GM21390 (cell line): ENCODE results near the gene LITAFD.
"Not testable (repeated sequence)": the region's sequence is repeated elsewhere in the genome, so short reads cannot be mapped to it uniquely, and the experiment has no call there.

Experiments
- ATAC-seq: cut with Tn5 transposase; IDR thresholded peaks from one replicate; pipeline ENCODE4 v1.9.1; 2021; ENCODE audit not compliant: unreplicated experiment

The LITAFD gene

DNA sequence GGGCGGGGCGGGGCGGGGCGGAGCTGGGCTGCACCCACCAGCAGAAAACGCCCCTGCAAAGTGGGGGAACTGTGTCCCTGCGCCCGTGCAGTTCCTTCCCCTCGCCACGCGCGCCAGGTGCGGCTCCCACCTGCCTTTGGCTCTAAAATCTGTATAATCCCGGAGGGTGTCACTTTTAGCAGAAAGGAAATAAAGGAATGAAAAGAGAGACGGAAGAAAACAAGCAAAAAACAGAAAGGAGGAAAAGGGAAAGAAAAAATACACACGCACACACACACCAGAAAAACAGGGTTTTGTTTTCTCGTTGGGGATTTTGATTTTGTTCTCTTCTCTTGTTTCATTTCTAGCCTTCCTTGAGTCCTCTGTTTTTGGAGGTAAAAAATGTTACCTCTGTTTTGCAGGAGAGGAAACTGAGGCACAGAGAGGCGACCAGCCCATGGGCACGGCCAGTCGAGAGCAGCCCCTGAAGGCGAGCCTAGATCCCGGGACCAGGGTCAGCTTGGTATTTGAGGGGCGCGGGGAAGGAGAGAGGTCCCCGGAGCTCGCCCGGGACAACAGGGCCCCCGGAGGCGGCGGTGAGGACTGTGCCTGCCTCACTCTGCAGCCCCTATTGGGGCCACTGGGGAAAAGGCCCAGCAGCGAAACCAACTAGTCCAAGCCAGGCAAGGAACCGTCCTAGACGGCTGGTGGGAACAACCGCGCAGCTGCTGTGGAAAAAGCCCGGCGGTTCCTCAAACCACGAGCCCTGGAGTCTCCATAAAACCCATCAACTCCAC is 12.8 kb upstream of the LITAFD start:
- no peak for ATAC-seq

DNA sequence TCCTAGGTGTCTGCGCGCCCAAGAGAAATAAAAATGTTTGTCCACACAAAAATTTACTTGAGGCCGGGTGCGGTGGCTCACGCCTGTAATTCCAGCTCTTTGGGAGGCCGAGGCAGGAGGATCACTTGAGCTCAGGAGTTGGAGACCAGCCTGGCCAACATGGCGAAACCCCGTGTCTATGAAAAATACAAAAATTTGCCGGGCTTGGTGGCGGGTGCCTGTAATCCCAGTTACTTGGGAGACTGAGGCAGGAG is 12.2 kb upstream of the LITAFD start:
- ATAC-seq, result not testable (repeated sequence)

DNA sequence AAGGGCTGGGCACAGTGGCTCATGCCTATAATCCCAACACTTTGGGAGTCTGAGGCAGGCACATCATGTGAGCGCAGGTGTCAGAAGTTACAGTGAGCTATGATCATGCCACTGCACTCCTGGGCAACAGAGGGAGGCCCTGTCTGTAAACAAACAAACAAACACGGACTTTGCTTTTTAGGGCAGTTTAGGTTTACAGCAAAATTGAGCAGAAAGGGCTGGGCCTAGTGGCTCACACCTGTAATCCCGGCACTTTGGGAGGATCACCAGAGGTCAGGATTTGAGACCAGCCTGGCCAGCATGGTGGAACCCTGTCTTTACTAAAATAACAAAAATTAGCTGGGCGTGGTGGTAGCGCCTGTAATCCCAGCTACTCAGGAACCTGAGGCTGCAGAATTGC is 10.1 kb upstream of the LITAFD start:
- no peak for ATAC-seq

DNA sequence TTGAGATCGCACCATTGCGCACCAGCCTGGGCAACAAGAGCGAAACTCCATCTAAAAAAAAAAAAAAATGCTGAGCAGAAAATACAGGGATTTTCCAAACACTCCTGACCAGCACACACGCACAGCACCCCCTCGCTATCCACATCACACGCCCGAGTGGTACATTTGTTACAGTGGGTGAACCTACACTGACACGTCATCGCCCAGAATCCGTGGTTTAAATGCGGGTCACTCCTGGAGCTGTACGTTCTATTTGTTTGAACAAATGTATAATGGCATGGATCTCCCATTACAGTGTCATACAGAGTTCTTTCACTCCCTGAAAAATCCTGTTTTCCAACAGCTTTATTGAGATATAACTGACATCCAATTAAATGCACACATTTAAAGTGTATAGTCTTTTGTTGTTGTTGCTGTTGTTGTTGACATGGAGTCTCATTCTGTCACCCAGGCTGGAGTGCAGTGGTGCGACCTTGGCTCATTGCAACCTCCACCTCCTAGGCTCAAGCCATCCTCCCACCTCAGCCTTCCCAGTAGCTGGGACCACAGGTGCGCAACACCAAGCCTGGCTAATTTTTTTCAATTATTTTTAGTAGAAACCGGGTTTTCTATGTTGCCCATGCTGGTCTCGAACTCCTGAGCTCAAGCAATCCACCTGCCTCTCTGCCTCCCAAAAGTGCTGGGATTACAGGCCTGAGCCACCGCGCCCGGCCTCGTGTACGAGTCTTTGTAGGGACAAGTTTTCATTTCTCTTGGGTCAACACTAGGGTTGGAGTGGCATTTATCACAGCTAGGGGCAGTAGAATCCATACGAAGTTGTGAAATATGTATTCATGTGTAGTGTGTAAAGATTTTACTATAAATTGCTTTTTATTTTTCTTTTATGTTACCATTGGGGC is 8.9 kb upstream of the LITAFD start:
- no peak for ATAC-seq

DNA sequence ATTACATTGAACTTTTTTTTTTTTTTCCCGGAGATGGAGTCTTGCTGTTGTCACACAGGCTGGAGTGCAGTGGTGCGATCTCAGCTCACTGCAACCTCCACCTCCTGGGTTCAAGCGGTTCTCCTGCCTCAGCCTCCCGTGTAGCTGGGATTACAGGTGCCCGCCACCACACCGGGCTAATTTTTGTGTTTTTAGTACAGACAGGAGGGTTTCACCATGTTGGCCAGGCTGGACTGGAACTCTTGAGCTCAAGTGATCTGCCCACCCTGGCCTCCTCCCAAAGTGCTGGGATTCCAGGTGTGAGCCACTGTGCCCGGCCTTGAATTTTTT is 8.3 kb upstream of the LITAFD start:
- ATAC-seq, result not testable (repeated sequence)

DNA sequence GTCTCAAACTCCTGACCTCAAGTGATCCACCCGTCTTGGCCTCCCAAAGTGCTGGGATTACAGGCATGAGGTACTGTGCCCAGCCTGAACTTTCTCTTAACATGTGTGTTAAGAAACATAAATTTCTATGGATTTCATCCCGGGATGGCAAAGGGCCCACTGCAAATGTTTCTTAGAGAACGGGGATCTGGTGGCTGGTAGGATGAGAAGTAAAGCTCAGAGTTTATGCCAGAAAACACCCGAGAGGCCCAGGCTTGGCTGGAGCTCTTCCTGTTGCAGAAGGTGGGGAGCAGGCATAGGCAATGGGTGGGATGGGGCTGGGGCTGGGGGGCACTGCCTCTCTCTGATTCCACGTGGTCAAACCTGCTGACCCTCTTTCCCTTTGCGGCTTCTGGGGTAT is 7.8 kb upstream of the LITAFD start:
- no peak for ATAC-seq

DNA sequence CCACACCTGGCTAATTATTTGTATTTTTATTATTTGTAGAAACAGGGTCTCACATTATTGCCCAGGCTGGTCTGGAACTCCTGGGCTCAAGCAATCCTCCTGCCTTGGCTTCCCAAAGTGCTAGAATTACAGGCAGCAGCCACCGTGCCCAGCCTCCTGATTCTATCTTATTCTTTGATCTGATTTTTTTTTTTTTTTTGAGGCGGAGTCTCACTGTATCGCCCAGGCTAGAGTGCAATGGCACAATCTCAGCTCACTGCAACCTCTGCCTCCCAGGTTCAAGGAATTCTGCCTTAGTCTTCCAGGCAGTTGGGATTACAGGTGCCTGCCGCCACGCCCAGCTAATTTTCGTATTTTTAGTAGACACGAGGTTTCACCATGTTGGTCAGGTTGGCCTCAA is 6.8 kb upstream of the LITAFD start:
- not testable (repeated sequence) for ATAC-seq

DNA sequence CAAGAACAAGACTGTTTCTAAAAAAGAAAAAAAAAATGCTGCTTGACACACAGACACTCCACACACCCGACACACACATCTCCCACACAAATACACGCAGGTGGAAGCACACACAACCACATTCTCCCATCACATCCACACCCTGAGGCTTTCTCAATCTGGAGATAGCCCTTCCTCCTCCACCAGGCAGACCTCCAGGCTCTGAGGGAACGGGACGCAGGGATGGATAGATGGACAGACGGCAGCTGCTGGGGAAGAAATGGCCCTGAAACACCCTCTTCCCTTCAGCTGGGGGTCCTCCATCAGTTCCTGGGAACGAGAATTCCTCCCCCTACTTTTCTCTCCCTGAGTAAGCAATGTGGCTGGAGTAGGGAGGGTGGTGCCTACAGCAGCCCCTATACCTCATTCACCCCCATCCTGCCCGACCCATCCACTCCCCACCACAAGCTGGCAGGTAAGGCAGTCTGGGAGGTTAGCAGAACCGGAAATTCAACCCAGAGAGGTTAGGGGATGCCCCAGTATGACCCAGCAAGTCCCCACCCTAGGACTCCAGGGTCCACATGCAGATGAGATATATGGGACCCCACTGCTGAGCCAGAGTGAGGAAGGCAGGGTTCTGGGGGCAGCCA is 4.1 kb upstream of the LITAFD start:
- ATAC-seq, result no peak

DNA sequence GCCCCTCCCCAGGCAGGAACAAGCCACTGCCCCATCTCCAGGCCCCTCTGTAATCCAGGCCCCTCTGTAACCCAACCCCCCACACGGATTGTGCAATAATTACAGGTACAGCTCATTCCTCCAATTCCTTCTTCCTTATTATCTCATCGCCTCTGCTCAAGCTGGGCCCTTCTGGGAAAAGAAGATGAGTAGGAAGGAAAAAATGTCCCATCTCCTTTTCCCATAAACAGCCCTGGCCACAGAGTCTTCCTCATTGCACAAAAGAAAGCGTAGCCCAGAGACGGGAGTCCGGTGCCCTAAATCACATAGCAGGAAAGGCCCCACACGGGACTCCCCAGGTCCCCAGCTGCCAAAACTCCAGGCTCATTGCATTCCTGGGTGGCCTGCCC is 3.6 kb upstream of the LITAFD start:
- ATAC-seq, result no peak

DNA sequence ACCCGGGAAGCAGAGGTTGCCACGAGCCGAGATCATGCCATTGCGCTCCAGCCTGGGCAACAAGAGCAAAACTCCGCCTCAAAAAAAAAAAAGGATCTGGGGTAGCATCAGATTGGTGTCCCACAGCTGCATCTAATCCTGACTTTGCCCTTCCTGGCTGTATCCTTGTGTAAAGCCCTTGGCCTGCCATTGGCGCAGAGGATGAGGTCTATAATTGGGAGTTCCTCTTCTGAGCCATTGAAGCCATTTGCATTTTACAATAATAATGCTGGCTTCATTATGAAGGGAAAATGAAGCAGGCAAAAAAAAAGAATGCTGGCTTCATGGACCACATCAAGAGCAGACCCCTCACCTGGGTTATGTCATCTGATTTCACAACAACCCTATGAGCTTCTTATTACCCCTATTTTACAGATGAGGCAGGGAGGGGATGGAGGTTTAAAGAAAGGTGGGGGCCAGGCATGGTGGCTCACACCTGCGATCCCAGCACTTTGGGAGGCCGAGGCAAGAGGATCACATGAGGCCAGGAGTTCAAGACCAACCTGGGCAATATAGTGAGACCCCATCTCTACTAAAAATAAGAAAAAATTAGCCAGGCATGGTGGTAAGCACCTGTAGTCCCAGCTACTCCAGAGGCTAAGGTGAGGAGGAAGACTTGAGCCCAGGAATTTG is 1.2 kb upstream of the LITAFD start:
- ATAC-seq, result no peak

DNA sequence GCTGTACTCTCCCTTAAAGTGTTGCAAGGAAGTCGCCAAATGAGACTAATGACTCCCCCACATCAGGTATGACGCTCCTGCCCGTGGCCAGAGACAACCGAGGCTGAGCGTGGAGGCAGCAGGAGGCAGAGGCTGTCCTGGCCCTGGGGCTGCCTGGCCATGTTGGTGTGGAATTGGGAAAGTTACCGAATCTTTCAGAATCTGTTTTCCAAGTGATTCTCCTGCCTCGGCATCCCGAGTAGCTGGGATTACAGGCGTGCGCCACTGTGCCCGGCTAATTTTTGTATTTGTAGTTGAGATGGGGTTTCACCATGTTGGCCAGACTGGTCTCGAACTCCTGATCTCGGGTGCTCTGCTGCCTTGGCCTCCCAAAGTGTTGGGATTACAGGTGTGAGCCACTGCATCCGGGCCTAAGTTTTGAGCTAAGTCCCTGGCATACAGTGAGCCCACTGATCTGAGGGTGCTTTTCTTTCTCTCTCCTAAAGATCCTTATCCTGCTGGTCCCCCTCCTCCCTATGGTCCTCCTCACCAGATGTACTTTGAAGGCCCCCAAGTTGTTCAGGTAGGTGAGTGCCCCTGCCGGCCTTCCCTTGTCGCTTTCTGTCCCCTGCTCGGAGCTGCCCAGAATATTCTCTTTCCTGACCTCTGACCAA is 700 bp downstream of the LITAFD start:
- ATAC-seq, result no peak

DNA sequence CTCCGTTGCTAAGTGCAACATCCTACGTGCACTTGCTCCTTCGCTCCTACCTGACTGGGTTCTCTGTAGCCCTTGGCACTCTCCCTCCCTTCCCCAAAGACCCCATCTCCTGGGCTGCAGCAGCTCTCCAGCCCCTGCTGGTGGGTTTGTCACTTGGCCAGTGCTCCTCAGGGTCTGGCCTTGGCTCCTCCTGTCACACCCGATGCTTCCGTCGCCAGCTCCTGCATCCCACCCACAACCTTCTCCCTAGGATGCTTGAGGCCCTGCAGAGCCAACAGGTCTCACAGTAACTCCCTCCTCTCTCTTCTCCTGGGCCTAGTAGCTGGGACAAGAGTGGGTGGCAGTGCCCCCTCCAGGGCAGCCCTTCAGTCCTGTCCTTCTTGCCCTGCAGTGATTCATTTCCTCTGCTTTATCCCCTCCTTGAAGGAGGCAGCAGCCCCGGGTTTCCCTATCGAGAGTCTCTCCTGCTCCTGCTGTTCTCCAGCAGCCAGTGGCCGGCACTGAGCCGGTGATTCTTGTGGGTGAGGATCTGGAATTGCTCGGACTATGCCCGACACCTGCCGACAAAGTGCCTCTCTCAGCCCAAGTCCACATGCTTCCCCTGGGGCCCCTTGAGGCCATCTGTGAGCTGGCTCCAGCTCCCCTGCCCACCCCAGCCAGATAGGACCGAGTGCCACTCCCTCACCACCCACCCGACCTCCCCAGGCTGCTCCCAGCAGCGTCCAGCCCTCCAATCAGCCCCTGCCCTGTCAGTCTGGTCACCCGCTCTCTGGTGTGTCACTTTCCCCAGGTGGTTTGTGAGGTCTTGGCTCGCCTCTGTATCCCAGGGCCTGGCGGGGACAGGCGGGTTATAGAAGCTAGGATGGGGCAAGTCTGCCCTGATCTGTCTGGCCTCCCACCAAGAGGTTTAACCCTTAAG is 3.8 kb downstream of the LITAFD start:
- ATAC-seq, result no peak

DNA sequence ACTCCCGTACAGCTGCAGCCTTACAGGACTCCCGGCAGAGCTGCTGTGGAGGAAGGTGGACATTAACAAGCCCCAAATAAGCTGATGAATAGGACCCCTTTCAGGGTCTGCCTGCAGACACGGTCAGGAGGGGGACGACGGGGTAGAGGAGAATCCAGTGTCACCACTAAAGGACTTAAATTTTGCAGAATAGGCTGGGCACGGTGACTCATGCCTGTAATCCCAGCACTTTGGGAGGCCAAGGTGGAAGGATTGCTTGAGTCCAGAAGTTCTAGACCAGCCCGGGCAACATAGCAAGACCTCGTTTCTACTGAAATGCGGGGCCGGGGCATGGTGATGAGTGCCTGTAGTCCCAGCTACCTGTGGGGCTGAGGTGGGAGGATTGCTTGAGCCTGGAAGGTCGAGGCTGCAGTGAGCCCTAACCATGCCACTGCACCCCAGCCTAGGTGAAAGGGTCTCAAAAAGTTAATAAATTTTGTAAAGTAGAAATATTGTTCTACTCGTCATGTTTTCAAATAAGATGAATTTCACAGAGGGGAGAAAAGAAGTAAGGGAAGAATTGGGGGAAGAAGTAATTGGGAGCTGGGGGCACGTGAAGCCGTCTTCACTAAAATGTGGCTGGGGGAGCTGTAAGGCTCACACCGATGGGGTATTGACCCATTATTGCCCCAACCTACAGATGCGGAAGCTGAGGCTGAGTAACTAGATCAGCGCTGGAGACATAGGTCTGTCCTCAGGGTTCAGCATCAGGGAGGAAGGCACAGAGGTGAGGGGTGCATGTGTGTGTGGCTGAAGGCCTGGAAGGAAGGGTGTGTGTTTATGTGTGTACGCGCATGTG is 4.7 kb downstream of the LITAFD start:
- ATAC-seq, result no peak

DNA sequence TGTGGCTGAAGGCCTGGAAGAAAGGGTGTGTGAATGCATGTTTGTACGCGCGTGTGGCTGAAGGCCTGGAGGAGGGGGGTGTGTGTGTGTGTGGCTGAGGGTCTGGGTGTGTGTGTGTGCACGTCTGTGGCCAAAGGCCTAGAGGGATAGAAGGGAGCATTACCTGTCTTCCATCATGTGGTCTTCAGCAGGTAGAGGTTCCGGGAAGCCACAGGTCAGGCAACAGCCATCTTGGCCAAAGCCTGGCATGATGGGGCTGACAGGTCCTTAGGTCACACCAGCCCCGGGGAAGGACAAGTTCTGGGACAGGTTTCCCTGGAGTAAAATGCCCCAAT is 5.2 kb downstream of the LITAFD start:
- ATAC-seq, result no peak

DNA sequence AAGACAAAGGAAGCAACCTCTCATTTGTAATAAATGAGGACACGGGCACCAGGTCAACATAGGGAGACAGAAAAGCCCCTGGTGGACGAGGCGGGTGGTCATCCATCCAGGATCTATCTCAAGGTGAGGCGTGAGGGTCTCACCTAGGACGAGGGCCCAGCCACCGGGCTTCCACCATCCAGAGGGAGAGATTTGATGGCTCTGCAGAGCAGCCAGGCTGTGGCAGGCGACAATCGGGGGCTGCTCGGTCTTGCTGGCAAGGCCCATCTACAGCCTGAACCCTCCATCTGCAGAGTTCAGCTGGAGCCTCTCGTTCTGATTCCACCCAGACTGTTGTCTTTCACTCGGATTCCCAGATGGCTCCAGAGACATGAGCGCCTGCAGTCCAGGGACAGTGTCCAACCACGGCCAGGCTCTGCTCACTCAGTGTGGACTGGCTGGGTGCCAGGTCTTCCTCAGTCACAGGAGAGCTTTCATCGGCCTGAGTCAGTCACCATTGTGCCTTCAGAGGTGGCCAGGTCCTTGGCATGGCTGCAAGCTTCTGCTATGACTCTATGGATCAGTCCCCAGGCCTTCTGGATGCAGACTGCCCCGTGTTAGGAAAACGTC is 5.9 kb downstream of the LITAFD start:
- no peak for ATAC-seq

DNA sequence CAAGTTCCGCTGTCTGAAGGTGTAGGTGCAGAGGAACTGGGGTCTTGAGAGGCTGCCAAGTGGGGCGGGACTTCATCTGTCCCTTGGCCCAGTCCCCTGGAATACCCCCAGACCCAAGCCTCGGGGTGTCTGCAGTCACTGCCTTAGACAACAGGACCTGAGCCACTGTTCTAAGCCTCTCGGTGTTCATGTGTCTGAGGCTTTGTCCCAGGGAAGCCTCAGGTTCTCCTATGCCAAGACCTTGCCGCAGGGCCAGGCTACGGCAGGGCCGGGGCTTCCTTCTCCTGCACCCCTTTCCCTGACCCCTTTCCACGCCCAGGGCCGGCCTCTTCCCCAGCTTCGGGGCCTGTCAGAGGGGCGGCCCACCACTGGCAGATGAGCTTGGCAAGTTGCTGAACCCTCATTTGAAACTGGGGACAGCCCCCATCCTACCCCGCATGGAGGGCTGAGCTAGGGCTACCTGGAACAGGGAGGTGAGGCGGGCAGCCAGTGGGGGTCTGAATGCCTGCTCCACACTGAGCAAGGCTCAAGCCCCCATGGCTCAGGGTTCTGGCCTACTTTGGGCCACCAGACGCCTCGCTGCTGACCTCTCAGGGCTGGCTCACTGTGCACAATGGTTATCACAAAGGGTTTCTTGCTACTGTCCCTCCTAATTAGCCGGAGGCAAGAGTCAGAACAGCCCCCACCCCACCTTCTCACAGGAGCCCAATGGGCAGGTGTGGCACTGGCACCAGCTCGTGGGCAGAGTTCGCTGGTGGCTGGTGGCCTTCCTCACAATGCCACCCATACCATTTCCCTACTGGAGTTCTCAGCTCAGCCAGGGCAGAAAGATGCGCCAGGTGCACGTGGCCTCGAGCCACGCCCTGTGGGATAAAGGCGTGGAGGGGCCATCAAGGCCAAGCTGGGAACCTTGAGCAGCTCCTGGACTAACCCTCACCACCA is 7.1 kb downstream of the LITAFD start:
- ATAC-seq, result no peak

DNA sequence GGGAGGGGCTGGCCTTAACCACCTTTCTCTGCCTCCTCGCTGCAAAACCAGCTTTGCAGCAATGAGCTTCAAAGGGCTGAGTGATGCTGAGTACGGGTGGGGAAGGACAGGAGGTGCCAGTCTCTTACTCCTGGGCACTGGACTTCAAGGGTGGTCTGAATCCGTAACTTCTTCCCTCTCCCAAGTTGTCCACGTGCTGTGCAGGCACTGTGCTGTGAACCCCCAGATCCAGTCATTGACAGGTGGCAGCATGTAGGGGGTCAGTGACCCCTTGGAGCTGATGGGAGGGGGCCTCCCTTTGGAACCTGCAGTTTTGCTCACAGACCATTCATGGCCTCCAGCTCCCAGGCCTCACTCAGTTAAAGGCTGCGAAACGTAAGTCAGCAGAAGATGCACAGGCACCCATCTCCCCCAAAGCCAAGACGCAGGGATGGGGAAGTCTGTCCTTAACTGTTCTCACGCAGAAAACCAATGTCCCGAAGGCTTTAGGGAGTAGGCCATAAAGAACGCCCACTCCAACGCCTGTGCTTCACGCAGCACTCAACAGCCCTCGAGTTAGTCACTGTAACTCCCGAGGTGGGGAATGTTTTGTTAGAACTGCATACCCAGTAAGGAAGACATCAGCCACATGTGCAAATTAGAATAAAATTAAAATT is 7.9 kb downstream of the LITAFD start:
- ATAC-seq, result no peak
